GM18519 (cell line): ENCODE measurements around the gene CFAP410.
"Not testable (repeated sequence)": the region's sequence is repeated elsewhere in the genome, so short reads cannot be mapped to it uniquely, and the experiment has no call there.

ENCODE experiments used
- ATAC-seq: cut with Tn5 transposase; IDR thresholded peaks from one replicate; pipeline ENCODE4 v1.9.1; 2021; ENCODE audit warnings: mild to moderate bottlenecking, moderate library complexity; ENCODE audit not compliant: unreplicated experiment, low FRiP score

CFAP410 gene

DNA sequence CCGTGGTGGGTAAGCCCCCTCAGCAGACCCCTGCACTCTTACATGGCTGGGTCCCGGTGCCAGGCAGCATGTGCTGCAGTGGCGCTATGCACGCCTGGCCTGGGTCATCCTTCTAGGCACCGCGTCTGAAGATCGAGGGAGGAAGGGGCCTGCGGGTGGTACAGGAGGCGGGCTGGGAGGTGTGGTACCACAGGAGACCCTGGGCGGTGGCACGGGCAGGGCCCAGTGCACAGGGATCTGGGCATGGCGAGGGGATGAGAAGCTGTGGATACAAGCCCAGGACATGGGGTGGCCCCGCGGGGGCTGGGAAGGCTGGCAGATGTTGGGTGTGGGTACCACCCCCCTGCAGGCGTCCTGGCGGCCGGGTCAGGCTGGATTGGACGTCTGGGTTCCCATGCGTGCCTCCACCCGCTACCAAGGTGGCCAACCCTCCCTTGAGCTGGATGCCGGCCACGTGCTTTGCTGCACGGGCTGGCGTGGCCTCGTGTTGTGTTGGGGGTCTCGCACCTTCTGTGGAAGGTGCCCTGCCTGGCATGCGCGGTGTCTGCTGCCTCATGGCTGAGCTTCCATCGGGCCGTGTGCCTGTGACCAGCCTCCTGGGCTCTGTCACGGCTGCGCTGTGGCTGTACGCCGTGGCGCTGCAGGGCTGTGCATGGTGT is 19.7 kb downstream of the CFAP410 start:
- ATAC-seq = no peak

DNA sequence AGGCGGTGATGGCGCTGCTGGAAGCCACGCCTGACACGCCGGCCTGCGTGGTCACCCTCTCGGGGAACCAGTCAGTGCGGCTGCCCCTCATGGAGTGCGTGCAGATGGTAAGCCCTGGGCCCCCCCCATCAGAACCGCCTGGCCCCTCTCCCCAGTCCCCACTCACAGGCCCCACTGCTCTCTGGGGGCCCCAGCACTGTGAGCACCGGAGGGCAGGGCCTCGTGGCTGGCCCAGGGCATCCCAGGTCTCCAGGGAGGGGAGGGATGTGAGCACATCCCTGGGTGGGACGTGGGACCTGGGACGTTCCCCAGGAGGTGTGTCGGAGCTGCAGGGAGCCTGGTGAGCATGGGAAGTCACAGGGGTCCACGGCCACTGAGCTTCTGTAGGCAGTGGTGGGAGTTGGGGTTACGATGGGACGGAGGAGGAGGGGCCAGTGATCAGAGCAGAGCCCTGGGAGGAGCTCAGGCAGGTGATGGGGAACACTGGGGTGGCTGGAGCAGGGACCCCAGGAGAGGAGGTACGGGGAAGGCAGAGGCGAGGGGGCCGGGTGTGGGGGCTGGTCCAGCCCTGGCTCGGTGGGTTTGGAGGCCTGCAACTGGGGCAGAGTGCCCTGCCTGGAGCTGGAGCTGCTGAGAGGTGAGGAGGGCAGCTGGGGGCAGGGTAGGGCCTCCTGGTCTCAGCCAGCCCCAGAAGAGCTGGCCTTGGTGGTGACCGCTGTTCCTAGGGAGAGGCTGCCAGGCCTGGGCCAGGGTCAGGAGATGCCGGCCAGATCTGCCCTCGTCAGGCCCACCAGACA is 20.5 kb downstream of the CFAP410 start:
- no peak for ATAC-seq

DNA sequence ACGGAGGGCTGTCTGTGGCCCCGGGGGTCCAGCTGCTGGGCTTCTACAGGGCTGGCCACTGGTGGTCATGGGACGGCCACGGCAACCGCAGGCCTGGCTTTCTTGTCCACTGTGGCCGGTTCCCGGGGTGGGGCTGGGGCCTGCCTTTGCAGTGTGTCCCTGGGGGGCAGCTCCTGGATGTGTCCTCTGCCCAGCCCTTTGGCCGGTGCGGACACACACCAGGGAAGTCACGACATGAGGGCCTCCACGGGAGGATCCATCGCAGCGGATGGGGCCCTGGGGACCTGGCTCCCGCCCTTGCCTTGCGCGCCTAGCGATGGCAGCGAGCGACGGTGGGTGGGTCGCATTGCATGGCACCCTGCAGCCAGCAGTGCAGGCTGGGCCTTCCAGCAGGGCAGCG is 21.3 kb downstream of the CFAP410 start:
- ATAC-seq = no peak

DNA sequence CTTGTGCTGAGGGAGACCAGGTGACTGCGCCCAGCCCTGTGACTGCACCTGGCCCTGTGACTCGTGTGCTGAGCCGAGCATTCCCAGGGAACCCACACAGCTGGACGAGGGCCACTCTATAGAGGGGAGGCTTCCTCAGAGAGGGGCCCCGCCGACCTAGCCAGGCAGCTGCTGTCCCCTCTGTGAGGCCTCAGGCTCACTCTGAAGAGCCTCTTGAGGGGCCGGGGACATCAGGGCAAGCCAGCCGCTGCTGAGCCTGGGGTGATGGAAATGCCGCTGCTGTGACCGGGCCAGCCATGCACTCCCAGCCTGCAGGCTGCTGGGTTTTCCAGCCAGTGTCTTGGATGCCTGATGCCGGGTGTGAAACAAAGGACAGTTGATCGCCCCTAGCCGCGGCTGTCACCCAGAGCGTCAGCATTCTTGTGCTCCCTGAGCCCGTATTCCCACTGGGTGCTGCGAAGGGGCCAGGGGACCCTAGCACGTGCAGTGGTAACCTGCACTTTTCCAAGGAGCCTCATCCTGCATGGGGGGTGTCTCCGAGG is 21.9 kb downstream of the CFAP410 start:
- no peak for ATAC-seq

DNA sequence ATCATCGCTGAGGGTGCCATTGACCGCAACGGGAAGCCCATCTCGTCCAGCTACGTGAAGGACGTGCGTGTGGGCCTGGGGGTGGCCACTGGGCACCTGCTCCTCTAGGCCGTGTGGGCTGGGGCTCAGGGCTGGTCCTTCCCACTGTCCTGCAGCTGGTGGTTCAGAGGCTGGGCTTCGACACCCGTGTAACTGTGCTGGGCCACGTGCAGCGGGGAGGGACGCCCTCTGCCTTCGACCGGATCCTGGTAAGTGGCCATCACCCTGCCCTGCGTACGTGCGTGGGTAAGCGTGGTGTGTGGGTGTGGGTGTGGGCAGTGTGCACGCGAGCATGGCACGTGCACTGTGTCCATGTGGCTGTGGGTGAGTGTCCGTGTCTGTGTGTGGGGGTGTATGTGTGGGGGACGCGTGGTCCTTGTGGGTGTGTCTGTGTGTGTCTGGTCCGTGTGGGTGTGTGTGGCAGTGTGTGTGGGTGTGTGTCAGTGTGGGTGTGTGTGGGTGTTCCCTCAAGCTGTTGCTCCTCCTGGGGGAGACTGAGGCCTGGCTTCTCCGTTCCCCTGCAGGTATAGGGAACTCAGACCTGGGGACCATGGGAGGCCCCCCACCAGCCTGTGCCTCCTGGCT is 22.8 kb downstream of the CFAP410 start:
- ATAC-seq = no peak

DNA sequence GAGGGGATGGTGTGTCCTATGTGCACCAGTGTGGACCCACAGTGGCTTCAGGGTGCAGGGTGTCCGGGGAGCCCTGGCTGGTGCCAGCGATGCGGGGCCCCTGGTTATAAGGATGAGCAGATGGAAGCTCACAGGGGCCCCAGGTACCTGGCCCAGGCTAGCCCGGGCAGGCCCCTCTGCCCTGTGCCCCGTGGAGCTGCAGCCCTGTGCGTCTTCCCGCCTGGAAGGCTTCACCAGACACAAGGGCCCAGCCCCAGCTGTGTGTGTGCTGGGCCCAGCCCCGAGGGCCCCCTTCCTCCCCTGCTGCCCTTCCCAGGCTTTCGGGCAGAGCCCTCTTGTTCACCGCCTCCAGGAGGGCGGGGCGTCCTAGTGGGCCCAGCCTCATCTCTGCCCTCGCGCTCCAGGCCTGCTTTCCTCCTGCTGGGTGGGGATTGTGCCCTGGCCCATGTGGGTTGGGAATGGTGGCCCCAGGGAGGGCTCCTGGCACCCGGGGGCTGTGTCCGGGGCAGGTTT is 23.4 kb downstream of the CFAP410 start:
- ATAC-seq = no peak

DNA sequence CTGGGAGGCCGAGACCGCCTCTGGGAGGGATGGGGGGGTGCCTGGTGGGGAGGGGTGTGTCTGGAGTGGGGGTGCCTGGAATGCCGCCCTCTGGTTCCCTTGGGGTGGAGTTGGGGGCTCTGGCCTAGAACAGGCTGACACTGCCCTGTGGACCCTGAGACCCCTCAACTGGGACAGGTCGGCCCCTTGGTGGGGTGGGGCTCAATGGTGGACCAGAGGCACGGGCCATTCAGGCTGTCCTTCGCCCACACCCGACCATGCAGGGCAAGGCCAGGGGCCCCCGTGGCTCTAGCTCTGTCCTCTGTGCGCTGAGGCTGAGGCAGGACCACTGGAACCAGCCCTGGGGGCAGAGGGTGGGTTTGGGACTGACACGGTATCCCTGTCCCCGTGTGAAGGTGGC is 24.6 kb downstream of the CFAP410 start:
- ATAC-seq = no peak

DNA sequence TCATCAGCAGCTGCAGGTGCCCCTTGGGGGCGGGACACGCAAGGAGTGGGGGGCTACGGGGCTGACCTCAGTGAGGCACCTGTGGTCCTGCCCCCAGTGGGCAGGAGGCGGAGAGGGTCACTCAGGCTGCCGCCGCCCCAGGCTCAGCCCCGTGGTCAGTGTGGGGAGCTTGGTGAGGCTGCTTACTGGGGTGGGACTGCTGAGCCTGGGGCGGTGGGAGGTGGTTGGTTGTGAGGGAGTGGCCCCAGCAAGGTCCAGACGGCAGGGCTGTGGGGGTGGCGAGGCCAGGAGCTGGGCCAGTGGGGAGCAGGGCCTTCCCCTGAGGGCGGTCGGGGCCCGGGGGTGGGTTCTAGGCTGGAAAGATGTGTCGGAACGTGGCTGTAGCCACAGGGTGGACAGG is 25.1 kb downstream of the CFAP410 start:
- no peak for ATAC-seq

DNA sequence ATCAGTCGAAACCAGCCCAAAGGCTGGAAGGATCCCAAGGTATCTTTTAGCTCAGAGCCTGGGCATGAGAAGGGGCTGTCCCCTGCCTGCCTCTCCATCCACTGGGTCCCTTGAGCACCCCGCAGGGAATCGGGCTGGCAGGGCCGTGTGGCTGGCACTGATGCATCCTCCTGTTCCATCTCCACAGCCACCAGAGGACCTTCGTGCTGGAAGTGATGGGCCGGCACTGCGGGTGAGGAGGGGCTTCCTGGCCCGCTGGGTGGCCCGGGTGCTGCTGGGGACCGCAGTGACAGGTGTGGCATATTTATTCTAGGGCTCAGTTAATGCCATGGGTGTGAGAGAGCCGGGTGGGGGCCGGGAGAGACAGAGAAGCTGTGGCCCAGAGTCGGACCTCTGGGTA is 25.7 kb downstream of the CFAP410 start:
- no peak for ATAC-seq

DNA sequence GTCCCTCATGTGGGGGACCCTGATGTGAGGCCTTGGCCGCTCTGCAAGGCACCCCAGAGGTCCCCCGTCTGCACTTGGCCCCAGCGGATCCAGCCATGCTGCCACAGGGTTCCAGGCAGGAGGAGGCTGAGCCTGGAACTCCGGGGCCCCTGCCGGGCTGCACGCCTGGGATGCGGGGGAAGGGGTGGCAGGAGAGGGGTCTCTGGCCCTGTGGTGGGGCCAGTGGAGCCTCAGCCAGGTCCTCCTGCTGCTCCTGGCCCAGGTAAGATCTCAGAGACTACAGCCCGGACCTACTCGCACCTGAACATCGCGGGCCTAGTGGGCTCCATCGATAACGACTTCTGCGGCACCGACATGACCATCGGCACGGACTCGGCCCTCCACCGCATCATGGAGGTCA is 26.5 kb downstream of the CFAP410 start:
- ATAC-seq = no peak

DNA sequence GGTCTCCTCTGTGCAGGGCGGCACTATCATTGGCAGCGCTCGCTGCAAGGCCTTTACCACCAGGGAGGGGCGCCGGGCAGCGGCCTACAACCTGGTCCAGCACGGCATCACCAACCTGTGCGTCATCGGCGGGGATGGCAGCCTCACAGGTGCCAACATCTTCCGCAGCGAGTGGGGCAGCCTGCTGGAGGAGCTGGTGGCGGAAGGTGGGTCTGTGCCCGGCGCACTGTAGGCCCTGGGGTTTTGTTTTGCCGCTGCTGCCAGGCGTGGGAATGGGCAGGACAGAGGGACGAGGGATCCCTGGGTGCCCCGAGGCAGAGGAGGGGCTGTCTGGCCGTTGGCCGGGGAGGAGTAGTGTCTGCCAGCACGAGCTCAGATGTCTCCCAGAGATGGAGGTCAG is 27.1 kb downstream of the CFAP410 start:
- no peak for ATAC-seq

DNA sequence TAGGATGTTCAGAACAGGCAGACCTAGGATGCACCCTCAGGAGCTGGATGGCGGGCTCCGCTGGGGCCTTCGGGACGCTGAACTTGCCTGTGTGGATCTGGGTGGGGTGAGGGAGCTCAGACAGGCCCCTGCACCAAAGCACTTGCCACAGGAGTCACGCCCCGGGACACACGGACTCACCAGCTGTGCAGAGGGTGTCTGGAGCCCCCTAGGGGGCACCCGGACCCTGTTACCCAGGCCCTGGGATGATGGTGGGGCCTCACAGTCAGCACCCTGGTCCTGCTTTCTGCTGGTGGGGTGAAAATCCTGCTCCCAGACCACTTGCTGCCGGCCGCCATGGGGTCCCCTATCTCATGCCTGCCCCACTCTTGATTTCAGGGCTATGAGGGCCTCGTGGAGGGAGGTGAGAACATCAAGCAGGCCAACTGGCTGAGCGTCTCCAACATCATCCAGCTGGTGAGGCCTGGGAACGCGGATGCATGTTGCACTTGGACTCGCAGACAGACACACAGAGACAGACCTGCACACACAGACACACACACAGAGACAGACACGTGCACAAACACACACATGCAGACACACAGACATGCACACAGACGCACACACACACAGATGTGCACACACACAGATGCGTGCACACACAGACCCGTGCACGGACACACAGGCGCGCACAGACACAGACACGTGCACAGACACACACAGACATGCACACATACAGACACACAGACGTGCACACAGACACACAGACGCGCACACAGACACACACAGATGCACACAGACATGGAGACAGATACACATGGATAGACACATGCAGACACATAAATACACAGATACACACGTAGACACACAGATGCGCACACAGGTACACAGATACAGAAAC is 28.3 kb downstream of the CFAP410 start:
- no peak for ATAC-seq

DNA sequence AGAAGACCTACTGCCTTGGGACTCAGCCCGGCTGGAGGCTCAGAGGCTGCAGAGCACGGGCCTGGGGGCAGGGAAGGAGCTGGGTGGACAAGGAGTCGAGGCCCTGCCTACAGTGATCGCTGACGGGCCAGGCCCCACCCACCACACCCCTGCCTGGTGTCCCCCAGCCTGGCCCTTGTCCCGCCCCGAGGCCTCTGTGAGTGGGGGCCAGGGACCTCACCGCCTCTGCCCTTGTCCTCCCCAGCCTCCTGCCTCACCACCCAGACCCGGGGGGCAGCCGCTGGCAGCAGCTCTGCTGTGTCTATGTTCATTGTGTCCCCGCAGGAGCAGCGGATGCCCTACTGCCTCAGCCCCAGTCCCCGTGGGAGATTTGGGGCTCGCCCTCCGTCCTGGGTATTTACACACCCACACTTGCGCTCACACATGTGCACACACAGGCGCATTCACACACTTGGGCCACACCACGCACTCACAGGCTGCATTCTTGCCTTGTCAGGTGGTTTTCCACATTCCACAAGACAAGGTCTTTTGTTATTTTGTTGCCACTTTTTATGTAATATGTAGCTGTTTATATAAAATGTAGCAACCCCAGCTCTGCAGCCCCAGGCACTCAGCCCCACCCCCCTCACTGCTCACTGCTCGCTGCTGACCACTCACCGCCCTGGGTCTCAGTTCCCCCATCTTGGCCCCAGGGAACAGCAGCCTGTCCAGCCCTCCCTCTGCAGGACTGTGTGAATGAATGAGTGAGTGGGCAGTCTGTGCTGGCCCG is 32.1 kb downstream of the CFAP410 start:
- no peak for ATAC-seq

DNA sequence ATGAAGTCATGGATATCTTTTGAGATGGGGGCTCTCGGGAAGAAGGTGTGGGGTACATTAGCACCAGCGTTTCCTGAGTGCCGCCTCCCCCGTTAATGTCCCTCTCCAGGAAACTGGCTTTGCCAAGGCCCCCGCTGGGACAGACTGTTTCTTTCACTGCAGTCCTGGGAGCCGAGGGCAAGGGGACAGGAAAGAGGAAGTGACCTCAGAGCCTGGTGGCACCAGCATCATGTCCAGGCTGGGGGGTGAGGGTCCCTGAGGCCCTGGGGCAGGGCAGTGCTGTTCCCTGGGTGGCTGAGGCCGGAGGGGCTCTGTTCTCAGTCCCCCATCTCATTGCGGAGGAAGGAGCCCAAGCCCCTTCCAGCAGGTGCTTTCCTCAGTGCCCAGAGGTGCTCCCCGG is 33.5 kb downstream of the CFAP410 start:
- ATAC-seq = no peak

DNA sequence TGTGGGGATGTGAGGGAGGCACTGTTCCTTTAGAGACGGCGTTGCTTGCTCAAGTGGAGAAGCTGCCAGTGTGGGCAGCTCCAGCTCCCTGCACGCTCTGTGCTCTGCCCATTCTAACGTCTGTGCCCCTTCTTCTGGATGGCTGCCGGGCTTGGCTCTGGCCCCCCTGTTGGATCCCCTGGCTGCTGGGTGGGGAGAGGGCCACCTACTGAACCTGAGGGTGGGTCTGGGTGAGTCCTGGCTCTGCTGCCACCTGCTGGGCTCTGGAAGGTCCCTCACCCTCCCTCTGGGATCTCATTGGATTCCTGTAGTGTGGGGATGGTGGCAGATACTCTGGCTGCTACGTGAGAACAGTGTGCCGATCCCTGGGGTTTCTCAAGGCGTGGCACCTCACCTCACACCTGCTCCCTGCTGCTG is 34.3 kb downstream of the CFAP410 start:
- no peak for ATAC-seq

DNA sequence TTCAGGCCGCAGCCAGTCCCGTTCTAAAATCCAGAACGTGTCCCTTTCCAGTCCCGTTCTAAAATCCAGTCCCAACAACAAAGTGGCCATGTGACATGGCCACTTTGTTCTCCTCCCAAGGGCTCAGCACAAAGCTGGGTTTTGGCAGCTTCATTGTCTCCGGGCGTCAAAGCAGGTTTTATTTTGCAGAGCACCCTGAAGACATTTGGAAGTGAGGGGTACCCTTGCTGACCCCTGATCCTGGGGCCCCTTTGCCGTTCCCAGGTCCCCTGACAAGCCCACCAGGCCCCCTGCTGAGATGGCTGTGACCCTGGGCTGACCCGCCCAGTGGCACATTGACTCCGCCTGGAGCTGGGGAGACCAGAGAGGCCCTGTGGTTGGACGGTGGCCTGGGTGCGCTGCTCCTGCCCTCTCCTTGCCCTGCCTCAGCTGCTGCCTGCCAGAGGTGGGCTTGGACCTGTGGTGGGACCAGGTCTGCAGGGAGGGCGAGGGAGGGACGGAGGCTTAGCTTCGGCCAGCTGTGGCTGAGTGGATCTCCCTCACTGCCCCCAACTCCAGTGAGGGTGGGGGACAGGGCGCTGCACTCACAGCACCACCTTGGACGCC is 35.1 kb downstream of the CFAP410 start:
- ATAC-seq = no peak

DNA sequence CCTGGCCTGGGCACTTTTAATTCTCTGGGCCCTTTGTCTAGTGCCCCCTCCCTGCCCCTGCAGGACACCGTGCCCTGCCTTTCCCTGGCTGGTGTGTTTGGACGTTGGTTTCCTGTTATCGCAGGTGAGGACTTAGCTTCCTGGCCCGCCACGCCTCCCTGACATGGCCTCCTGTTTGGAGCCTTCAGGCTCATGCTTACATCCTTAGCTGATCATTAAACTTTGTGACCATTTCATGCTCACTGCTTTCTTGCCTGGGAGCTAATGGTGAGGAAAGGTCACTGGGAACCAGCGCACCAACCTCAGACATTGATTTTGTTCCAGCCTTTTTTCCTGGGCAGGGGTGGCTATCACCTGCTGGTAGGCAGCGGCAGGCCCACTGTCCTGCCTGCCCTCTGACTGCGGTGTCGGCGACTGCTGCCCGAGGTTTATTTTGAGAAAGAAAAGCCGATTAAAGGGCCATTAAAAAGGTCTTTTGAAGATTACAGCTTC is 35.7 kb downstream of the CFAP410 start:
- no peak for ATAC-seq

DNA sequence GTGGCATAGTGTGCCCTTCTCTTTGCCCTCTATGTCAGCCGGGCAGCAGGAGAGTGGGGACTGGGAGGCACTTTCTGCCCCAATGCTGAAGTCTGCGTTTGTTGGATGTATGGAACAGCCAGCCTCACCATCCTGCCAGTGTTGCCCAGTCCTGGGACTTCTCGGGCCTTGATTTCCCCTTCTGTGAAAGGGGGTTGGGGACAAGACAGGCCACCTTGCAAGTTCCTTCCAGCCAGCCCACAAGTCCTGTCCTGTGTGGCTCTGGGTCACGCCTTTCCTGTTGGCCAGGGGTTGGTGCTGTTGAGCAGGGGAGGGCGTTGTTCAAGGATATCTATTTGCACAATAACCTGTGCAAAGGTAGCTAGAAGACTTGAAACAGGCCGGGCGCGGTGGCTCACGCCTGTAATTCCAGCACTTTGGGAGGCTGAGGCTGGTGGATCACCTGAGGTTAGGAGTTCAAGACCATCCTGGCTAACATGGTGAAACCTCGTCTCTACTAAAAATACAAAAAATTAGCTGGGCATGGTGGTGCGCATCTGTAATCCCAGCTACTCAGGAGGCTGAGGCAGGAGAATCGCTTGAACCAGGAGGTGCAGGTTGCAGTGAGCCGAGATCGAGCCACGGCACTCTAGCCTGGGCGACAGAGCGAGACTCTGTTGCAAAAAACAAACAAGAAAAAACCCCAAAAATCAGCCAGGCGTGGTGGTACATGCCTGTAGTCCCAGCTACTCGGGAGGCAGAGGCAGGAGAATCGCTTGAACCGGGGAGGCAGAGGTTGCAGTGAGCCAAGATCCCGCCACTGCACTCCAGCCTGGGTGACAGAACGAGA is 36.4 kb downstream of the CFAP410 start:
- ATAC-seq = not testable (repeated sequence)
